GM19238 (cell line): ENCODE data around the gene SKP1.

Experiments
- DNase-seq: peaks from one replicate; pipeline ENCODE4 v3.0.0; 2011; ENCODE audit warnings: low spot score; ENCODE audit not compliant: insufficient read length

Gene SKP1

GRCh38 chr5:134143944-134144941, 32.5 kb downstream of the SKP1 start:
- DNase-seq, result no peak

- no peak for DNase-seq
Measured at GRCh38 chr5:134143431-134143830, 33.3 kb downstream of the SKP1 start.

DNA sequence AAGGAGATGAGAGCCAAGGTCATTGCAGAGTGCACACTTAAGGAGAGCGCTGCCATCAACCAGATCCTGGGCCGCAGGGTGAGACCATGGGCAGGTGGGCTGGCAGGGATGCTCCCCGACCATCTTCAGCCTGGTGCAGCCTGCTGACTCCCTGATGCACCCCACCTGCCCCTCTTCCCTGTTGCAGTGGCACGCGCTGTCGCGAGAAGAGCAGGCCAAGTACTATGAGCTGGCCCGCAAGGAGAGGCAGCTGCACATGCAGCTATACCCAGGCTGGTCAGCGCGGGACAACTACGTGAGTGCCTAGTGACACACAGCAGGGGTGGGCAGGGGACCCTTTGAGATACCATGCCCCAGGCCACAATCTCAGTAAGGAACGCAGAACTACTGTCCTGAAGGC, 33.9 kb downstream of the SKP1 start:
- DNase-seq, result no peak

GRCh38 chr5:134142052-134142451, 34.7 kb downstream of the SKP1 start:
- no peak for DNase-seq

DNA sequence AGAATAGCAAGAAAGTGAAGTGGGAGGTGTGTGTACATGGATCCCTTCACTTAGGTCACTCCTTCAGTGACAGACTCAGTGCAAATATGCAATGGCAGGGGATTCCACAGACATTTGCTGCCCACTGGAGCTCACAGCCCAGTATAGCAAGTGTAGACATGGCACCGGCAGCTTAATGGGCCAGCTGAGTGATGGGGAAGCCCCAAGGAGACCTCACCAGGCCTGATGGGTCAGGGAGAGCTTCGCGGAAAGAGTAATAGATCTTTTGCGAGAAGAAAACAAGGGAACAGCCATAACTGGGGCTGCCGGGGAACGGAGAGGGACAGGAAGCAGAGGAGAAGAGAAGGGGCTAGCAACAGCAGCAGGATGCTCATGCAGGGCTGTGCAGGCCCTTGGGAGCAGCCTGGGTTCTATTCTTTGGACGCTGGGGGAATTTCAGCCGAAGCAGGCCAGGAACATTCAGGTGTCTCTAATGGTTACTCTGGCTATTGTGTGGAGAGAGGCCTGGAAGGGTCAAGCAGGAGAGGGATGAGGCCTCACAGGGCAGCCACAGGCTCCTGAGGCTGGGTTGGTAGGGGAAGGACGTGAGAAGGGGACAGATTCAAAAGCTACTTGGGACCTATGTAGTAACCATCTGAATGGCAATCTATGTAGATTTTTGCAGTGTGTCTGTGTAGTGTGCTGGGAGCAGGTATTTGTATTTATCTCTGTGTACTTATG, 35.3 kb downstream of the SKP1 start:
- DNase-seq, result no peak

DNA sequence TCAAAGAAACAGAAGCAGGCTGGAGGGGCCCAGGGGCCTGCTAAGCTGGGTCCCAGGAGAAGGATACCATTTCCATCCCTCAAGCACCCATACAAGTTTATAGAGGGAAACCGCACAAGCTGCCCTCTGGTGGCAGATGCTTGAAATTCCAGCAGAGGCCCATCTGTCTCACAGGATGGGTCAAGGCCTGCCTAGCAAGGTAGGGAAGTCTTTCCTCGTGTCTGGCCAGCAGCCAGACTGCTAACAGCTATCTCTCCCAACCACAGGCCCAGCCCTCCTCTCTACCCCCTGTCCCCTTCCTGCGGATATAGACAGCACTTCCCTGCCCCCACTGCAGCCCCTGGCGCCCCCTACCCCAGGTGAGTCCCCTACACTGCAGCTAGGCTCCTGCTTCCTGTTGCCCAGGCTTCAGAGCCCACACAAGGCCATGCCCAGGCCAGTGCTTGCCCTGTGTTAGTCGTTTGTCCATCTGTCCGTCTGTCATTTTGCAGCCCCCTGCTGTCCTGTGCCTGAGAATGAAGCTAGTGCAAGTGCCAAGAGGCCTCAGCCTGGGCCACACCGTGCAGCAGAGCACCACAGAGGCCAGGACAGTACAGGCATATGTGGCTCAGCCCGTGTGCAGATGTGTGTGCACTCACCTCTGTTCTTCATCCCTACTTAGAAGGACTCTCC, 36.1 kb downstream of the SKP1 start:
- DNase-seq, result peak; percentile 47

- no peak for DNase-seq
Measured at GRCh38 chr5:134139891-134140469, 36.8 kb downstream of the SKP1 start.

DNA sequence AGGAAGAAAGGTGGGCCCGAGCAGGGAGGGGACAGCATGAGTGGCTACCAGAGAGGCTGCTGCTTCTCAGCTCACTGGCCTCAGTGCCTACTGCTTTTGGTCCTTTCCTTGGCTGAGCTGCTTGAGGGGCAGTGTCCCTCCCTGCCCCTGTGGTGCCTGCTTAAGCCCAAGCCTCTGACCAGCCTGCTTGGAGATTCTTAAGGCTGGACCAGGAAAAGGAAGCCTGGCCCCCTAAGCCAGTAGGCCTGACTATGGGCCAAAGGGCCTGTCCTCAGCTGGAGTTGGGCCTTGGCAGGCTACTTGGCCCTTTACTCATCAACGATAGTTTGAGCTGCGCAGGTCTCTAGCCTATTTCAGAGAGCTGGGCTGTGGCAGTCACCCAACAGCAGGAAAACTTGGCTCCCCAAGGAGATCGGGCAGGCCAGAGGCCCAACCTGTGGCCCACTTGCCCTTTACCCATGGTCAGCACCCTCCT, 37.3 kb downstream of the SKP1 start:
- no peak for DNase-seq

GRCh38 chr5:134138416-134139376, 38.1 kb downstream of the SKP1 start:
- DNase-seq, result peak; percentile 53

DNA sequence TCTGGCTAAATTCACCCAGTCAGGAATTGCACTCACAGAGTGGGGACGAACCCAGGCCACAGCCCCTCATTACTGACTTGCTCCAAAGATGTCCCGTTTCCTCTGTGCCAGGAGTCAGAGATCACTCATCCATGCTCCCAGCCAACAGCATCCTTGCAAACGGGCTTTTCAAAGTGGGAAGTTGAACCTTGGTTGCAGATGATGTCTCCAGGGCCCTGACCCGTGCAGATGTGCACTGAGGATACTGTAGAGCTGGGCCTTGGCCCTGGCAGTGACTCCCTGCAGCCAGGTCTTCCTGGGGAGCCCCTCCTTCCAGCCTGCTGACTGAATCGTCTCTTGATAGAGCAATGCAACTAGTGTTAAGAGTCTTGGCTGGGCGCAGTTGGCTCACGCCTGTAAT, 40.0 kb downstream of the SKP1 start:
- DNase-seq, result no peak

DNA sequence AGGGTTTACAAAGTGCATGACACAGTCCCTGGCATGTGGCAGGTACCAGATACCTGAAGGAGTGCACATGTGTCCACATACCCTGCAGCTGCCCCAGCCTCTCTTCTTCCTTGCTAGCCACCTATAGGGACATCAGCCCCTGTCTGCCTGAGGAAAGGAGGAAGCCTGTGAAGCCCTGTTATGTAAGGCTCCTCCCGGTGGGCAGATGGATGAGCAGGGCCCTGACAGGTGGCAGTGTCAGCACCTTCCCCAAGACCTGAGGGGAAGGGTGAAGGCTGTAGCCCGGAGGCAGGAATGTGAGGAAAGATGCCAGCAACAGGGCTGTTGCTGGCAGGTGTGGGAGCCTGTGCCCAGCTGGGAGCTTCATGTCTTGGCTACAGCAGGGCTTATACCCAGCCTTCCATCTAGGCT, 40.5 kb downstream of the SKP1 start:
- no peak for DNase-seq

DNA sequence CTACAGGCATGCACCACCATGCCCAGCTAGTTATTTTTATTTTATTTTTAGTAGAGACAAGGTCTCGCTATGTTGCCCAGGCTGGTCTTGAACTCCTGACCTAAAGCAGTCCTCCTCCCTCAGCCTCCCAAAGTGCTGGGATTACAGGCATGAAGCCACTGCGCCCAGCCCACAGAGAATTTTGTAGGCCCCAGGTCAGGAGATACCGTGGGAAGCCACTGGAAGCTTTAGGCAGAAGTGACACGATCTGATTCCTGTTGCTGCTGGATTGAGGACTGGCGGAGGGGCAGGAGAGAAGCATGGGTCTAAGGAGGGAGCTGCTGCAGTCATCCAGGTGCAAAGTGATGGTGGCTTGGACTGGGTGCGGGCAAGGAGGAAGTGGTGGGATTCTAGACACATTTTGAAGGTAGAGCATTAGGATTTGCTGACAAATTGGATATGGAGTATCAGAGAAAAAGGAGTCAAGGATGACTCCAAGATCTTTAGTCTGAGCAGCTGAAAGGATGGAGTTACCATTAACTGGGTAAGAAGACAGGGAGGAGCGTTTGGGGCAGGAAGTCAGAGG, 41.6 kb downstream of the SKP1 start:
- DNase-seq, result no peak

GRCh38 chr5:134133995-134134541, 42.7 kb downstream of the SKP1 start:
- DNase-seq, result no peak

DNA sequence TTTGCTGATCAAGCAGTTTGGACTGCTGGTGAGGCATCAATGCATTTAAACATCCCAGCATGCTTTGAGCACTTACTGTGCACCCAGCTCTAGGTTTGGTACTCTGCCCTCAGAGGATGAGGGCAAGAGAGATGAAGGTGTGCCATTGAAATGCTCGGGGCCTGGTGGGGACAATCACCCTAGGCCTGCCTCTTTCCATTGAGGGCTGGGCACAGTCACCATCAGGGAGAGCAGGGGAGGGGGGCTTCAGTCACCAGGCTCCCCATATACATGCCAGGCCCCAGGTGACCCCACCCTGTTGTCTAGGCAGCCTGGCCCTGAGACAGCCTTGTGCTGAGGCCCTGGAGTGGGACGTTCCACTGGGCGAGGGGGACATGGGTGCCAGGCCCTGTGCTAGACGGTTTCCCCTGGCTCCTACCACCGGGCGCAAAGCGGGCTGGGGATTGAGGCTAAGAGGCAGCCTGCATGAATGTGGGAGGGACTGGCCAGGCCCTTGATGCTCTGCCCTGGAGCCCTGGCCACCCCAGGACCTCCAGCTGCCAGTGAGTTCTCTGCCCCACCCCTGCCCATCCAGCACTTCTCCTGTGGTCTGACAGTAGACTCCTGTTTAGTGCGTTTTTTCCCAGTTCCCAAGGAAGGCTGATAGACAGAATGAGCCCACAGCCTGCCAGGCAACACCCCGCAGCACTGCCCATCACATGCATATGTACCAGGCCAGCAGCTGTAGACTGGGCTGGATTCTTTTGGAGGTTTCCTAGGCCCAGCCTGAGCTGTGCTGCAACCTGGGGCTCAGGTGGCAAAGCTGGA, 43.4 kb downstream of the SKP1 start:
- DNase-seq, result no peak

- DNase-seq, result no peak
Measured at GRCh38 chr5:134132372-134133187, 44.2 kb downstream of the SKP1 start.

GRCh38 chr5:134131578-134132350, 45.0 kb downstream of the SKP1 start:
- DNase-seq, result no peak

DNA sequence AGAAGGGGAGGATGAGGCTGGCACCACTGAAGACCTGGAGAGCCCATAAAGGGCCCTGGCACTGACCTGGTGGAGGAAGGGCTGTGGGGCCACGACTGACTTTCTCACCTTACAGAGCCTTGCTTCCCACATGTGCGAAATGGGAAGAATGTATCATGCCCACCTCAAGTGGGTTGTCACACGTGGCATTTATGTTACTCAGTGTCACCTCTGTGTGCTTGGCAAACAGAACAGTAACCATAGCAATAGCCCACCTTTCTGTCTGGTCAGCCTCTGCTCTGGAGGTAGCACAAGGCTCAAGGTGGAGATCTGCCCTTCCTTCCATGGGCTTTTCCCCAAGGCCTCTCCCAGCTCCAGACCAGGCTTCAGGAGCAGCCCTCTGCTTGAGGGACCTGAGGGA, 45.6 kb downstream of the SKP1 start:
- DNase-seq, result no peak
